ENCODE data around the gene LGALS7. TPM values are rescaled to one million over a fixed set of nuclear protein-coding genes. Genes with fewer than 3 reads are reported as not detected.

Gene LGALS7
- total and polyA plus RNA-seq, 2 of the 8 experiments (the other 6 are each of a cell fraction or from before 2014, with no cell fraction given), result 0.32 TPM; not detected in 1

GRCh38 chr19:38743394-38744297, 29.7 kb downstream of the LGALS7 start:
- Histone ChIP-seq H3K18ac (ENCODE audit: extremely low read depth, low read length) (no peak overlapping the region), H3K79me2 (ENCODE audit: control insufficient read depth in 1 of 2, insufficient read depth in 2 of 2, low read length in 2 of 2) (no peaks in the 10 kb centered on the region), H3K4me2 (ENCODE audit: insufficient read depth in 1 of 2, low read depth in 2 of 2, low read length in 2 of 2) (no peak overlapping the region), H3K27ac (ENCODE audit: low read depth, low read length) (no peak overlapping the region), H3K4me1 (replicated peaks in 1 of 4; ENCODE audit: control insufficient read depth in 3 of 4, insufficient read depth in 4 of 4, low read length in 3 of 4) (no peaks in the 10 kb centered on the region; a peak in 1 of 7 replicates), H3K23me2 (ENCODE audit: low read depth, low read length) (no peaks in the 10 kb centered on the region), H3K56ac (replicated peaks; ENCODE audit: insufficient read length, low read depth, low read length) (no peak overlapping the region), H4K20me1 (replicated peaks in 1 of 2; ENCODE audit: control insufficient read depth in 1 of 2, insufficient read depth in 2 of 2, low read length in 2 of 2) (no peaks in the 10 kb centered on the region), H3K9me3 (ENCODE audit: insufficient read depth in 2 of 2, low read depth in 1 of 2, low read length in 1 of 2) (no peaks in the 10 kb centered on the region), H3K36me3 (ENCODE audit: control insufficient read depth in 2 of 4, insufficient read depth in 4 of 4, low read length in 3 of 4) (no peaks in the 10 kb centered on the region), H2BK12ac (ENCODE audit: low read depth, low read length) (no peak overlapping the region), H3K9ac (replicated peaks in 1 of 4; ENCODE audit: extremely low read depth in 1 of 4, low read depth in 3 of 4, low read length in 3 of 4) (no peak overlapping the region), H3K4ac (replicated peaks; ENCODE audit: insufficient read length, low read depth, low read length) (no peak overlapping the region), H4K8ac (ENCODE audit: extremely low read depth, insufficient read depth, low read length) (peak overlapping the region; percentile 65; the same call in 1 of the 2 replicates), H2AFZ (ENCODE audit: low read length) (no peak overlapping the region), H2BK120ac (replicated peaks; ENCODE audit: low read depth, low read length) (no peak overlapping the region), H2AK5ac (ENCODE audit: low read depth, low read length) (no peak overlapping the region), H3K23ac (ENCODE audit: insufficient read length) (no peak overlapping the region), H3K4me3 (ENCODE audit: extremely low read depth in 1 of 4, insufficient read depth in 2 of 4, low read depth in 3 of 4, low read length in 4 of 4) (no peak overlapping the region), H3K79me1 (ENCODE audit: low read depth, low read length) (no peaks in the 10 kb centered on the region), H2BK5ac (ENCODE audit: low read depth, low read length) (no peak overlapping the region), H4K91ac (replicated peaks; ENCODE audit: insufficient read length, low read length) (peak overlapping the region; percentile 40), H2BK15ac (ENCODE audit: low read length) (no peak overlapping the region), H4K5ac (ENCODE audit: insufficient read length, low read depth, low read length) (no peak overlapping the region), H2BK20ac (ENCODE audit: low read length) (no peak overlapping the region), H3K27me3 (replicated peaks in 1 of 4; ENCODE audit: control insufficient read depth in 3 of 4, extremely low read depth in 1 of 4, insufficient read depth in 3 of 4, low read length in 3 of 4) (peaks cover 0 to 4% (median 0%) of the 10 kb centered on the region in 4 experiments; a peak in 1 of 7 replicates), H3K14ac (ENCODE audit: insufficient read length) (no peak overlapping the region)
- DNase-seq (ENCODE audit: low read depth in 1 of 2, low spot score in 2 of 2) (no peak), FAIRE-seq (no peak)
- TF ChIP-seq TEAD4 (IDR thresholded peaks at IDR 0.05; ENCODE audit: low read depth, low read length) (no peak), HDAC2 (IDR thresholded peaks at IDR 0.05; ENCODE audit: borderline replicate concordance in 1 of 2, low read depth in 2 of 2, low read length in 2 of 2) (no peak), CHD1 (IDR thresholded peaks at IDR 0.05; ENCODE audit: low read depth, low read length) (no peak), TAF1 (IDR thresholded peaks at IDR 0.05; ENCODE audit: low read depth, low read length) (0 out of 2 replicates have a peak, but pooled peaks have one; percentile 27)
- WGBS, 2 experiments (ENCODE audit: extremely low coverage in 1 of 2, insufficient coverage in 1 of 2, insufficient read length in 1 of 2, insufficient replicate concordance in 2 of 2, low coverage in 1 of 2, low lambda C conversion rate in 2 of 2, missing lambda C conversion rate in 1 of 2), result 88% methylated on average over 14 of the region's 20 CpGs; no CpG with 5 or more reads in 1 of the 2 experiments
- POLR2A ChIA-PET (ENCODE audit: partially characterized antibody), result interaction anchor here (0.6 to 1.5 kb wide), 6 partner anchors 61 to 223 kb away, joined by 3 to 4 read pairs (median 3); no protein-coding TSS in a partner anchor
- CTCF ChIA-PET (ENCODE audit: partially characterized antibody), result interaction anchor here (0.8 to 1.6 kb wide), 3 partner anchors 13 to 126 kb away, joined by 3 to 4 read pairs (median 3); no protein-coding TSS in a partner anchor

All from H1 (cell line).